ENCODE results near the gene PLLP. TPM values are rescaled to one million over a fixed set of nuclear protein-coding genes. Genes with fewer than 3 reads are reported as not detected.

Gene PLLP
- total and polyA plus RNA-seq, 9 of the 15 experiments (the other 6 are each of a cell fraction or from before 2014, with no cell fraction given) = 0.09 to 0.96 (median 0.27) TPM

- TF ChIP-seq SPI1 (IDR thresholded peaks at IDR 0.05; ENCODE audit: borderline replicate concordance, low read depth, low read length) = no peak
- peak; percentile 84 for TF ChIP-seq SP1 (CRISPR knock-in tag; IDR thresholded peaks at IDR 0.05)
- TF ChIP-seq ELF4 (CRISPR knock-in tag; IDR thresholded peaks at IDR 0.05) = 0 out of 2 replicates have a peak, but pooled peaks have one; percentile 46
- no peak for TF ChIP-seq FOS (IDR thresholded peaks at IDR 0.05; ENCODE audit: extremely low read depth, insufficient read length)
- TF ChIP-seq SMAD3 (CRISPR knock-in tag; conservative IDR thresholded peaks at IDR 0.05) = no peak; the same call in 1 of the 2 replicates
- TF ChIP-seq CTBP1 (IDR thresholded peaks at IDR 0.05; ENCODE audit: borderline replicate concordance) = peak; percentile 92
- TF ChIP-seq KDM2B (CRISPR knock-in tag; IDR thresholded peaks at IDR 0.05) = no peak
- TF ChIP-seq PHF21A (IDR thresholded peaks at IDR 0.05; ENCODE audit: borderline replicate concordance, low read depth) = no peak
- no peak for TF ChIP-seq SIN3B (IDR thresholded peaks at IDR 0.05; ENCODE audit: low read depth)
- TF ChIP-seq ETV6 (IDR thresholded peaks at IDR 0.05; ENCODE audit: borderline replicate concordance in 1 of 2, low read depth in 2 of 2, low read length in 1 of 2) = no peak
- no peak for TF ChIP-seq ETV6 (CRISPR knock-in tag; IDR thresholded peaks at IDR 0.05; ENCODE audit: borderline replicate concordance)
- TF ChIP-seq CSDE1 (IDR thresholded peaks at IDR 0.05) = no peak
- TF ChIP-seq SNIP1 (IDR thresholded peaks at IDR 0.05; ENCODE audit: low read depth) = no peak
- TF ChIP-seq SAFB (IDR thresholded peaks at IDR 0.05; ENCODE audit: borderline replicate concordance, low read depth, low read length) = no peak
- no peak for TF ChIP-seq RBBP5 (IDR thresholded peaks at IDR 0.05; ENCODE audit: borderline replicate concordance, insufficient read depth, low read length, poor library complexity, severe bottlenecking)
- TF ChIP-seq CHD4 (IDR thresholded peaks at IDR 0.05; ENCODE audit: insufficient read depth, insufficient replicate concordance, low read depth, low read length, poor library complexity, severe bottlenecking) = no peak
- no peak for TF ChIP-seq DNMT1 (IDR thresholded peaks at IDR 0.05)
- peak; percentile 55; the same call in 1 of the 2 replicates for TF ChIP-seq BCOR (IDR thresholded peaks at IDR 0.05)
- no peak for TF ChIP-seq BRD9 (IDR thresholded peaks at IDR 0.05; ENCODE audit: low read depth, partially characterized antibody)
- TF ChIP-seq, protein P1, sequence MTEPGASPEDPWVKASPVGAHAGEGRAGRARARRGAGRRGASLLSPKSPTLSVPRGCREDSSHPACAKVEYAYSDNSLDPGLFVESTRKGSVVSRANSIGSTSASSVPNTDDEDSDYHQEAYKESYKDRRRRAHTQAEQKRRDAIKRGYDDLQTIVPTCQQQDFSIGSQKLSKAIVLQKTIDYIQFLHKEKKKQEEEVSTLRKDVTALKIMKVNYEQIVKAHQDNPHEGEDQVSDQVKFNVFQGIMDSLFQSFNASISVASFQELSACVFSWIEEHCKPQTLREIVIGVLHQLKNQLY (CRISPR knock-in tag; conservative IDR thresholded peaks at IDR 0.05) = no peak
- TF ChIP-seq, protein P2, sequence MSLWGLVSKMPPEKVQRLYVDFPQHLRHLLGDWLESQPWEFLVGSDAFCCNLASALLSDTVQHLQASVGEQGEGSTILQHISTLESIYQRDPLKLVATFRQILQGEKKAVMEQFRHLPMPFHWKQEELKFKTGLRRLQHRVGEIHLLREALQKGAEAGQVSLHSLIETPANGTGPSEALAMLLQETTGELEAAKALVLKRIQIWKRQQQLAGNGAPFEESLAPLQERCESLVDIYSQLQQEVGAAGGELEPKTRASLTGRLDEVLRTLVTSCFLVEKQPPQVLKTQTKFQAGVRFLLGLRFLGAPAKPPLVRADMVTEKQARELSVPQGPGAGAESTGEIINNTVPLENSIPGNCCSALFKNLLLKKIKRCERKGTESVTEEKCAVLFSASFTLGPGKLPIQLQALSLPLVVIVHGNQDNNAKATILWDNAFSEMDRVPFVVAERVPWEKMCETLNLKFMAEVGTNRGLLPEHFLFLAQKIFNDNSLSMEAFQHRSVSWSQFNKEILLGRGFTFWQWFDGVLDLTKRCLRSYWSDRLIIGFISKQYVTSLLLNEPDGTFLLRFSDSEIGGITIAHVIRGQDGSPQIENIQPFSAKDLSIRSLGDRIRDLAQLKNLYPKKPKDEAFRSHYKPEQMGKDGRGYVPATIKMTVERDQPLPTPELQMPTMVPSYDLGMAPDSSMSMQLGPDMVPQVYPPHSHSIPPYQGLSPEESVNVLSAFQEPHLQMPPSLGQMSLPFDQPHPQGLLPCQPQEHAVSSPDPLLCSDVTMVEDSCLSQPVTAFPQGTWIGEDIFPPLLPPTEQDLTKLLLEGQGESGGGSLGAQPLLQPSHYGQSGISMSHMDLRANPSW (CRISPR knock-in tag; IDR thresholded peaks at IDR 0.05) = no peak
- no peak for TF ChIP-seq KHSRP (IDR thresholded peaks at IDR 0.05)
- no peak for TF ChIP-seq BMI1 (IDR thresholded peaks at IDR 0.05; ENCODE audit: low read length)
- TF ChIP-seq ZNF384 (IDR thresholded peaks at IDR 0.05; ENCODE audit: low read depth, low read length) = no peak
- no peak for TF ChIP-seq GABPB2 (CRISPR knock-in tag; conservative IDR thresholded peaks at IDR 0.05)
Measured at GRCh38 chr16:57268804-57269800, 15.4 kb downstream of the PLLP start (continued).

All from K562 (cell line).